GM18499 (cell line): Measurements from ENCODE around the gene TIE1.

Experiments used
- ATAC-seq: cut with Tn5 transposase; IDR thresholded peaks from one replicate; pipeline ENCODE4 v1.9.1; 2021; ENCODE audit warnings: moderate number of reproducible peaks; ENCODE audit not compliant: insufficient read depth, unreplicated experiment

Gene TIE1

GRCh38 chr1:43288785-43289706, 11.7 kb upstream of the TIE1 start:
- no peak for ATAC-seq

GRCh38 chr1:43292216-43292615, 8.6 kb upstream of the TIE1 start:
- no peak for ATAC-seq

GRCh38 chr1:43292679-43293078, 8.1 kb upstream of the TIE1 start:
- ATAC-seq: no peak

GRCh38 chr1:43293176-43293575, 7.6 kb upstream of the TIE1 start:
- no peak for ATAC-seq

GRCh38 chr1:43293896-43294760, 6.7 kb upstream of the TIE1 start:
- no peak for ATAC-seq

- ATAC-seq: no peak
Measured at GRCh38 chr1:43294761-43295160, 6.0 kb upstream of the TIE1 start.

- ATAC-seq: no peak
Measured at GRCh38 chr1:43296207-43296606, 4.6 kb upstream of the TIE1 start.

- ATAC-seq: no peak
Measured at GRCh38 chr1:43298055-43298454, 2.7 kb upstream of the TIE1 start.

- no peak for ATAC-seq
Measured at GRCh38 chr1:43299101-43299500, 1.7 kb upstream of the TIE1 start.

GRCh38 chr1:43302201-43302600, 1.4 kb downstream of the TIE1 start:
- no peak for ATAC-seq

GRCh38 chr1:43302721-43303470, 2.1 kb downstream of the TIE1 start:
- ATAC-seq: no peak

- no peak for ATAC-seq
Measured at GRCh38 chr1:43303471-43304313, 2.9 kb downstream of the TIE1 start.

GRCh38 chr1:43304314-43304681, 3.5 kb downstream of the TIE1 start:
- ATAC-seq: no peak

GRCh38 chr1:43304771-43305300, 4.1 kb downstream of the TIE1 start:
- no peak for ATAC-seq

- no peak for ATAC-seq
Measured at GRCh38 chr1:43305461-43305860, 4.7 kb downstream of the TIE1 start.

- ATAC-seq: no peak
Measured at GRCh38 chr1:43305926-43306687, 5.3 kb downstream of the TIE1 start.

- no peak for ATAC-seq
Measured at GRCh38 chr1:43306688-43307457, 6.1 kb downstream of the TIE1 start.
